HG03432 (cell line): ENCODE data around the gene TTLL5.
"Not testable (repeated sequence)": the region's sequence is repeated elsewhere in the genome, so short reads cannot be mapped to it uniquely, and the experiment has no call there.

Experiments
- ATAC-seq: cut with Tn5 transposase; IDR thresholded peaks from one replicate; pipeline ENCODE4 v1.9.1; 2021; ENCODE audit warnings: mild to moderate bottlenecking, moderate library complexity; ENCODE audit not compliant: unreplicated experiment

Gene TTLL5

GRCh38 chr14:75826599-75826998 is 165.6 kb downstream of the TTLL5 start:
- no peak for ATAC-seq

GRCh38 chr14:75827331-75827730 is 166.3 kb downstream of the TTLL5 start:
- ATAC-seq, result no peak

- no peak for ATAC-seq
Measured at GRCh38 chr14:75829316-75829715, 168.3 kb downstream of the TTLL5 start.

- ATAC-seq, result no peak
Measured at GRCh38 chr14:75831455-75831854, 170.4 kb downstream of the TTLL5 start.

- no peak for ATAC-seq
Measured at GRCh38 chr14:75831952-75832351, 170.9 kb downstream of the TTLL5 start.

GRCh38 chr14:75832621-75833297 is 171.7 kb downstream of the TTLL5 start:
- ATAC-seq, result no peak

GRCh38 chr14:75833326-75834020 is 172.4 kb downstream of the TTLL5 start:
- no peak for ATAC-seq

GRCh38 chr14:75835156-75835725 is 174.2 kb downstream of the TTLL5 start:
- ATAC-seq, result no peak

GRCh38 chr14:75835737-75836136 is 174.7 kb downstream of the TTLL5 start:
- ATAC-seq, result no peak

- ATAC-seq, result no peak
Measured at GRCh38 chr14:75837151-75837787, 176.2 kb downstream of the TTLL5 start.

- no peak for ATAC-seq
Measured at GRCh38 chr14:75840911-75841310, 179.9 kb downstream of the TTLL5 start.

- no peak for ATAC-seq
Measured at GRCh38 chr14:75842551-75842950, 181.5 kb downstream of the TTLL5 start.

- no peak for ATAC-seq
Measured at GRCh38 chr14:75844486-75844885, 183.4 kb downstream of the TTLL5 start.

- no peak for ATAC-seq
Measured at GRCh38 chr14:75845136-75845804, 184.2 kb downstream of the TTLL5 start.

- ATAC-seq, result not testable (repeated sequence)
Measured at GRCh38 chr14:75846694-75847093, 185.6 kb downstream of the TTLL5 start.

- ATAC-seq, result no peak
Measured at GRCh38 chr14:75847584-75847983, 186.5 kb downstream of the TTLL5 start.

- ATAC-seq, result no peak
Measured at GRCh38 chr14:75848167-75848913, 187.3 kb downstream of the TTLL5 start.

GRCh38 chr14:75849300-75849895 is 188.4 kb downstream of the TTLL5 start:
- ATAC-seq, result no peak

- no peak for ATAC-seq
Measured at GRCh38 chr14:75851574-75851866, 190.5 kb downstream of the TTLL5 start.

GRCh38 chr14:75854111-75854799 is 193.2 kb downstream of the TTLL5 start:
- no peak for ATAC-seq
